ENCODE results near the gene FUT6. TPM values are rescaled to one million over a fixed set of nuclear protein-coding genes. Genes with fewer than 3 reads are reported as not detected.

The FUT6 gene
- total RNA-seq, 4 donors from 2014 or later: 3.0 TPM; not detected in 3

DNA sequence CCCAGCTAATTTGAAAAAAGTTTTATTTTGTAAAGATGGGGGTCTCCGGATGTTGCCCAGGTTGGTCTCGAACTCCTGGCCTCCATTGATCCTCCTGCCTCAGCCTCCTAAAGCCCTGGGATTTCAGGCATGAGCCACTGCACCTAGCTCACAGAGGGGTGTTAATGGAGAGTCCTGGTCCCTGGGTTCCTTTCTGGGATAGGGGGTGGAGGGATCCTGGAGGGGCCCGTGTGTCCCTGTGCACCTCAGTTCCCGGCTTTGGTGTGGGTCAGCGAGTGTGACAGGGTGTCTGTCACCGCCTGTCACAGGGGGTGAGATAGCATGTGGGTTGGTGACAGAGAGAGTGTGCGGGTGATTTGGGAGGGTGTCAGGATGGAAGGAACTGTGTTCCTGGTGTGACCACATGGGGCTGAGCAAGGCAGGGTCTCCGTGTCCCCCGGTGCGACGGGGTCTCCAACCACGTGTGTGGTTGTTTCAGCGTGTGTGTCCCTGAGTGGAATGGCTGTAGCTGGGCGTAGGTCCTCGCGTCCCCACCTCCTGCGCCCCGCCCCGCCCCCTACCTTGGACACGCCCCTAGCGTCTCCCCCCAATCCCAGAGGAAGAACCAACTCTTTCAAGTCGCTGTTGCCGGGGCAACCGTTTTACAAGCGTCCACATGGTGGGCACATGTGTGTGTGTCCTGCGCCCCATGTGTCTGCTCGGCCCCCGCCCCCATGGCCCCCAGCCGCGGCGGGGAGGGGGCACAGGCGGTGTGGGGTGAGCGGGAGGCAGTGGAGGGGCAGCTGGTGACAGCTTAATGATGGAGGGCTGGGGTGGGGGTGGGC is 37.5 kb downstream of the FUT6 start:
- H3K27ac ChIP-seq: no peak overlapping the region
- ATAC-seq: no peak
- TF ChIP-seq POLR2AphosphoS5 (IDR thresholded peaks at IDR 0.05) (no peak), POLR2A (IDR thresholded peaks at IDR 0.05) (no peak), EP300 (IDR thresholded peaks at IDR 0.05) (no peak)
- TF ChIP-seq, protein P1, sequence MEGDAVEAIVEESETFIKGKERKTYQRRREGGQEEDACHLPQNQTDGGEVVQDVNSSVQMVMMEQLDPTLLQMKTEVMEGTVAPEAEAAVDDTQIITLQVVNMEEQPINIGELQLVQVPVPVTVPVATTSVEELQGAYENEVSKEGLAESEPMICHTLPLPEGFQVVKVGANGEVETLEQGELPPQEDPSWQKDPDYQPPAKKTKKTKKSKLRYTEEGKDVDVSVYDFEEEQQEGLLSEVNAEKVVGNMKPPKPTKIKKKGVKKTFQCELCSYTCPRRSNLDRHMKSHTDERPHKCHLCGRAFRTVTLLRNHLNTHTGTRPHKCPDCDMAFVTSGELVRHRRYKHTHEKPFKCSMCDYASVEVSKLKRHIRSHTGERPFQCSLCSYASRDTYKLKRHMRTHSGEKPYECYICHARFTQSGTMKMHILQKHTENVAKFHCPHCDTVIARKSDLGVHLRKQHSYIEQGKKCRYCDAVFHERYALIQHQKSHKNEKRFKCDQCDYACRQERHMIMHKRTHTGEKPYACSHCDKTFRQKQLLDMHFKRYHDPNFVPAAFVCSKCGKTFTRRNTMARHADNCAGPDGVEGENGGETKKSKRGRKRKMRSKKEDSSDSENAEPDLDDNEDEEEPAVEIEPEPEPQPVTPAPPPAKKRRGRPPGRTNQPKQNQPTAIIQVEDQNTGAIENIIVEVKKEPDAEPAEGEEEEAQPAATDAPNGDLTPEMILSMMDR (IDR thresholded peaks at IDR 0.05): no peak
- H3K4me1 ChIP-seq: peaks cover 0 to 35% (median 10%) of the 10 kb centered on the region in 3 donors
- no peak overlapping the region for H3K4me3 ChIP-seq
- WGBS, 2 donors (ENCODE audit: low coverage in 1 of 2): 67 to 80% methylated on average over 1 to 3 of the region's 33 CpGs
- no peaks in the 10 kb centered on the region for H3K36me3 ChIP-seq
- H3K27me3 ChIP-seq: peaks cover 54% of the 10 kb centered on the region
- H3K9me3 ChIP-seq: no peaks in the 10 kb centered on the region

DNA sequence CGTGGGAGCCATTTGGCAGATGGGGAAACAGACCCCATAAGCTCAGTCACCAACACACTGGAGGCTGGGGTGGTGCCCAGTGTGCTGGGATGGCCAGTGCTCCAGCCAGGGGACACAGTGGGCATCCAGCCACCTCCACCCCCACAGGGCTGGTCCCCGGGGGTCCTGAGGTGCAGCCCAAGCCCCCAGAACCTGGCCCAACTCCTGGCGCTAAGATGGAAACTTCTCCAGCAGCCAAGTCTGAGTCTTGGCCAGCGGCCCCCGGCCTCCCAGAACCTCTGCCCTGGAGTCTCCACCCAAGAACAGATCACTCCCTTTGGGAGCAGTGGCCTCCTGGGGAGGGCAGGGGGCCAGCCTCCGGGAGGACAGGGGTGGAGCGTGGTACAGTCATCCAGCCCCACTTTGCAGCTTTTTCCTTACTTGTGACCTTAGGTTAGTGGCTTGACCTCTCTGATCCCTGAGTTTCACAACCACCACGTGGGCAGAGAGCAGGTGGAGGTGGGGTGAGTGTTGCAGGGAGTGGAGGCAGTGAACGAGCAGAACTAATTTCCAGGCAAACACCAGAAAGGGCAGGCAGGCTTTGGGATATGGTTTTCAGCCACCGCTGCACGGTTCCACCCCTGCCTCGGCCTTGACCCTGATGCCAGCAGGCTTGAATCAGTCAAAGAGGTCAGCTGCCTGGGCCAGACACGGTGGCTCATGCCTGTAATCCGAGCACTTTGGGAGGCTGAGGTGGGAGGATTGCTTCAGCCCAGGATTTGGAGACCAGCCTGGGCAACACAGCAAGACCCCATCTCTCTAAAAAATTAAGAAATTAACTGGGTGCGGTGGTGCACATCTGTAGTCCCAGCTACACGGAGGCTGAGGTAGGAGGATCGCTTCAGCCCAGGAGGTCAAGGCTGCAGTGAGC is 38.9 kb downstream of the FUT6 start:
- H3K27me3 ChIP-seq: peaks cover 54% of the 10 kb centered on the region
- no peak overlapping the region for H3K27ac ChIP-seq

DNA sequence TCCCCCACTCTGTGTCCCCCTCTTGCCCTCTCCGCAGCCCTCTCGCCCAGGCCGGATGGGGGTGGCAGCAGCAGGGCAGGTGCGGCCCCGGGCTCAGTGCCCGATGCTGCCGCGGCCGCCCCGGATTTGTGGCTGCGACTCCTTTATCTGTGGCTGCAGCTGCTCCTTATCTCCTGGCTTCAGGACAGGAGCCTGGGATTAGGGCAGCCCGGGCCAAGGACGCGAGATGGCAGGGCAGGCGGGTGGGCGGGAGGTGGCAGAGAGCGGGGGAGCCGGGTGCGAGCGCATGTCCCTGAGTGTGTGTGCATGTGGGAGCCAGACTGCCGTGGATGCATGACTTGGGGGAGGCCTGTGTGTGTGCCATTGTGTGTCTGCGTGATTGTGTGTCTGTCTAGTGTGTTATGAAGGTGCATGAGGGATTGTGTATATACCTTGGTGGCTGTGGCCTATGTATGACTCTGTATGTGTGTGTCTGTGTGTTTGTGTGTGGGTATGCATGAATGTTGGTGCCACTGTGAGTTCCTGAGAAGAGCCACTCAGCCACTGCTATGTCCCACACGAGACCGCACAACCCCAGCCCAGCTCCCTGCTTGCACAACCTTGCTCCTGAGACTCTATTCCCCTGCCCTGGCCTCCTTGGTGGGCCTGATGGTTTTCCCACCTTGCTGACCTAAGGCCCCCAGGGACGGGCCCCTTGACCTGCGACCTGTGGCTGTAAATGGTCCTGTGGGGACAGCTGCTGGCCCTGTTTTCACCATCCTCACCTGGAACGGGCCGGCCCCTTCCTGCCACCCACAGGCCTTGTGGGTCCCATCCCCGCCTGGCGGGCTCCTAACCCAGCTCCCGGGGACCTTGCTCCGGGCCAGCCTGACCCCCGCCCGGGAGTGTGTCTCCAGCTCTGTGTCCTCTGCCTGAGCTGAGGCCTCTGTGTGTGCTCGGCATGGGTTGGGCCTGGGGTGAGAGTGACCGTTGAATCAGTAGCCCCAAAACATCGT is 40.0 kb downstream of the FUT6 start:
- H3K27ac ChIP-seq: no peak overlapping the region
- no peaks in the 10 kb centered on the region for H3K36me3 ChIP-seq
- H3K9me3 ChIP-seq: no peaks in the 10 kb centered on the region
- TF ChIP-seq POLR2A (IDR thresholded peaks at IDR 0.05) (no peak), EP300 (IDR thresholded peaks at IDR 0.05) (no peak), POLR2AphosphoS5 (IDR thresholded peaks at IDR 0.05) (no peak)
- TF ChIP-seq, protein P1 (IDR thresholded peaks at IDR 0.05): no peak
- no peak for ATAC-seq
- peaks cover 0 to 19% (median 9%) of the 10 kb centered on the region in 3 donors for H3K4me1 ChIP-seq
- H3K4me3 ChIP-seq: no peak overlapping the region
- WGBS, 2 donors (ENCODE audit: low coverage in 1 of 2): 81% methylated on average over 3 of the region's 37 CpGs; no CpG with 5 or more reads in 1 of the 2 donors
- peaks cover 52% of the 10 kb centered on the region for H3K27me3 ChIP-seq

More for the DNA sequence above, 38.9 kb downstream of the FUT6 start:
- Histone ChIP-seq H3K9me3 (no peaks in the 10 kb centered on the region), H3K4me1 (peaks cover 0 to 25% (median 10%) of the 10 kb centered on the region in 3 donors), H3K4me3 (no peak overlapping the region), H3K36me3 (no peaks in the 10 kb centered on the region)
- TF ChIP-seq, protein P1 (IDR thresholded peaks at IDR 0.05): no peak
- TF ChIP-seq POLR2AphosphoS5 (IDR thresholded peaks at IDR 0.05) (no peak), EP300 (IDR thresholded peaks at IDR 0.05) (no peak), POLR2A (IDR thresholded peaks at IDR 0.05) (no peak)
- no peak for ATAC-seq
- 77 to 81% methylated on average over 5 to 8 of the region's 17 CpGs for WGBS, 2 donors (ENCODE audit: low coverage in 1 of 2)

DNA sequence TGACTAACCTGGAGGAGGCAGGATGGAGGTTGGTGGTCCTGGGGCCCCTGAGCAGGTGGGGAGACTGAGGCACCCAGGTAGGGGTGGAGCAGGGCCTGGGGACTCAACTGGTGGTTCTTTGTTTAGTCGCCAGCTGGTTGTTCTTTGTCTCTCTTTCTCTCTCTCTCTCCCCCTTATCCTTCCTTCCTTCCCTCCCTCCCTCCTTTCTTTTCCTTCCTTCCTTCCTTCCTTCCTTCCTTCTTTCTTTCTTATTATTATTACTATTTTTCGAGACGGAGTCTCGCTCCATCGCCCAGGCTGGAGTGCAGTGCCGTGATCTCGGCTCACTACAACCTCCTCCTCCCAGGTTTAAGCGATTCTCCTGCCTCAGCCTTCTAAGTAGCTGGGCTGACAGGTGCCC is 41.3 kb downstream of the FUT6 start:
- Histone ChIP-seq H3K27ac (no peak overlapping the region), H3K4me1 (peaks cover 0 to 7% (median 0%) of the 10 kb centered on the region in 3 donors), H3K27me3 (peaks cover 40% of the 10 kb centered on the region), H3K36me3 (no peaks in the 10 kb centered on the region), H3K9me3 (no peaks in the 10 kb centered on the region), H3K4me3 (no peak overlapping the region)
- TF ChIP-seq POLR2AphosphoS5 (IDR thresholded peaks at IDR 0.05) (no peak), POLR2A (IDR thresholded peaks at IDR 0.05) (no peak), EP300 (IDR thresholded peaks at IDR 0.05) (no peak)
- TF ChIP-seq, protein P1 (IDR thresholded peaks at IDR 0.05): no peak
- 87% methylated on average over 7 of the region's 8 CpGs; no CpG with 5 or more reads in 1 of the 2 donors for WGBS, 2 donors (ENCODE audit: low coverage in 1 of 2)
- no peak for ATAC-seq
